ENCODE results near the gene TXNDC12.

GRCh38 chr1:52055066-52055865 is at the start of gene TXNDC12:
- TF ChIP-seq, protein P1, sequence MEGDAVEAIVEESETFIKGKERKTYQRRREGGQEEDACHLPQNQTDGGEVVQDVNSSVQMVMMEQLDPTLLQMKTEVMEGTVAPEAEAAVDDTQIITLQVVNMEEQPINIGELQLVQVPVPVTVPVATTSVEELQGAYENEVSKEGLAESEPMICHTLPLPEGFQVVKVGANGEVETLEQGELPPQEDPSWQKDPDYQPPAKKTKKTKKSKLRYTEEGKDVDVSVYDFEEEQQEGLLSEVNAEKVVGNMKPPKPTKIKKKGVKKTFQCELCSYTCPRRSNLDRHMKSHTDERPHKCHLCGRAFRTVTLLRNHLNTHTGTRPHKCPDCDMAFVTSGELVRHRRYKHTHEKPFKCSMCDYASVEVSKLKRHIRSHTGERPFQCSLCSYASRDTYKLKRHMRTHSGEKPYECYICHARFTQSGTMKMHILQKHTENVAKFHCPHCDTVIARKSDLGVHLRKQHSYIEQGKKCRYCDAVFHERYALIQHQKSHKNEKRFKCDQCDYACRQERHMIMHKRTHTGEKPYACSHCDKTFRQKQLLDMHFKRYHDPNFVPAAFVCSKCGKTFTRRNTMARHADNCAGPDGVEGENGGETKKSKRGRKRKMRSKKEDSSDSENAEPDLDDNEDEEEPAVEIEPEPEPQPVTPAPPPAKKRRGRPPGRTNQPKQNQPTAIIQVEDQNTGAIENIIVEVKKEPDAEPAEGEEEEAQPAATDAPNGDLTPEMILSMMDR (IDR thresholded peaks at IDR 0.05; ENCODE audit: poor library complexity) = no peak
- no peak for TF ChIP-seq EZH2 (IDR thresholded peaks at IDR 0.05; ENCODE audit: borderline replicate concordance)
